ENCODE results near the gene ZNF425. TPM values are rescaled to one million over a fixed set of nuclear protein-coding genes. Genes with fewer than 3 reads are reported as not detected.
A peak's percentile ranks its signal among the peaks of the same experiment; 100 is the strongest.
"Not testable (repeated sequence)": the region's sequence is repeated elsewhere in the genome, so short reads cannot be mapped to it uniquely, and the experiment has no call there.

Gene ZNF425
- total and polyA plus RNA-seq, 7 donors, result 0.66 to 2.5 (median 1.7) TPM

DNA sequence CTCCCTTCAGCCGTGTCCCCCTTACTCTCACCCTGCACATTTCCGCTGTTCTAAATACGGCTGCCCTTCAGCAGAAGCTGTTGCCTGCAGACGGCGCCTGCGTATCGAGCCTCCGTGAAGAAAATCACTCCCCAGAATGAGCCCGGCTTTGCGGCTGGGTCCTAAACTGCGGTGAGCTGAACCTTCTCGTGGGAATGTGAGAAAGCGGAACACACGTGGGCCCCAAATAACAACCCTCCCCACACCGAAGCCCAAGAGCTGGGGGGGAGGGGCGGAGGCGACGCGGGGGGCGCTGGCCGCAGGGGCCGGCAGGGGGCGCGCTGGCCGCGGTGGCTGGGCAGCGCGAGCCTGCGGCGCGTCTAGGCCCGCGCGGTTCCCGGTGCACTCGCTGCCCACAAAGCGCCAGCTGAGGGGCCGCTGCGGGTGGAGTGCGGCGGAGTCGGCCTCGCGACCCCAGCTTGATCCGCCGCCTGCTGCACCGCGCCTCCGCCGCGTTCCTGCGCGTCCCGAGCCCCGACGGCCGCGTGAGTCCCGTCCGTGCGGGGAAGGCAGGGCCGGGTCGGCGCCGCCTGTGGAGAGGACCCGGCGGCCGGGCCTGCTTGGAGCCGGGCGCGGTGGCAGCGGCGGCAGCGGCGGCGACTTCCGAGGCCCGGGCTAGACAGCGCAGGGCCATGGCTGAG is 21.1 kb upstream of the ZNF425 start, which contains the start of gene ZNF398:
TSS of gene ZNF398 (plus strand) at position 382 of the 680 bp plus-strand sequence. CDS start at position 672, 290 bp downstream.
- peak within 1 kb of the TSS; percentile 94 for H3K27ac ChIP-seq
- intact Hi-C loops (cut with DNase I), result loop anchor here in 1 of 2 donors (2.0 kb wide), 1 partner anchor 18 kb away; no protein-coding TSS in a partner anchor
- H3K36me3 ChIP-seq (ENCODE audit: insufficient read depth in 1 of 2, low read depth in 1 of 2), result no peaks in the 10 kb centered on the region
- DNase-seq, result peak; percentile 81 to 89
- peak within 1 kb of the TSS; percentile 98 for H3K4me3 ChIP-seq
- TF ChIP-seq, protein P1, sequence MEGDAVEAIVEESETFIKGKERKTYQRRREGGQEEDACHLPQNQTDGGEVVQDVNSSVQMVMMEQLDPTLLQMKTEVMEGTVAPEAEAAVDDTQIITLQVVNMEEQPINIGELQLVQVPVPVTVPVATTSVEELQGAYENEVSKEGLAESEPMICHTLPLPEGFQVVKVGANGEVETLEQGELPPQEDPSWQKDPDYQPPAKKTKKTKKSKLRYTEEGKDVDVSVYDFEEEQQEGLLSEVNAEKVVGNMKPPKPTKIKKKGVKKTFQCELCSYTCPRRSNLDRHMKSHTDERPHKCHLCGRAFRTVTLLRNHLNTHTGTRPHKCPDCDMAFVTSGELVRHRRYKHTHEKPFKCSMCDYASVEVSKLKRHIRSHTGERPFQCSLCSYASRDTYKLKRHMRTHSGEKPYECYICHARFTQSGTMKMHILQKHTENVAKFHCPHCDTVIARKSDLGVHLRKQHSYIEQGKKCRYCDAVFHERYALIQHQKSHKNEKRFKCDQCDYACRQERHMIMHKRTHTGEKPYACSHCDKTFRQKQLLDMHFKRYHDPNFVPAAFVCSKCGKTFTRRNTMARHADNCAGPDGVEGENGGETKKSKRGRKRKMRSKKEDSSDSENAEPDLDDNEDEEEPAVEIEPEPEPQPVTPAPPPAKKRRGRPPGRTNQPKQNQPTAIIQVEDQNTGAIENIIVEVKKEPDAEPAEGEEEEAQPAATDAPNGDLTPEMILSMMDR (IDR thresholded peaks at IDR 0.05), result peak; percentile 92
- H3K9me3 ChIP-seq, result no peaks in the 10 kb centered on the region
- H3K4me1 ChIP-seq, result peaks cover 21% of the 10 kb centered on the region
- 0 to 1% (median 0%) methylated on average over 38 to 79 of the region's 79 CpGs for WGBS, 3 donors
- ATAC-seq, result peak; percentile 89 to 94 (median 92)
- H3K27me3 ChIP-seq (ENCODE audit: insufficient read depth in 3 of 3, low read length in 2 of 3), result no peaks in the 10 kb centered on the region

DNA sequence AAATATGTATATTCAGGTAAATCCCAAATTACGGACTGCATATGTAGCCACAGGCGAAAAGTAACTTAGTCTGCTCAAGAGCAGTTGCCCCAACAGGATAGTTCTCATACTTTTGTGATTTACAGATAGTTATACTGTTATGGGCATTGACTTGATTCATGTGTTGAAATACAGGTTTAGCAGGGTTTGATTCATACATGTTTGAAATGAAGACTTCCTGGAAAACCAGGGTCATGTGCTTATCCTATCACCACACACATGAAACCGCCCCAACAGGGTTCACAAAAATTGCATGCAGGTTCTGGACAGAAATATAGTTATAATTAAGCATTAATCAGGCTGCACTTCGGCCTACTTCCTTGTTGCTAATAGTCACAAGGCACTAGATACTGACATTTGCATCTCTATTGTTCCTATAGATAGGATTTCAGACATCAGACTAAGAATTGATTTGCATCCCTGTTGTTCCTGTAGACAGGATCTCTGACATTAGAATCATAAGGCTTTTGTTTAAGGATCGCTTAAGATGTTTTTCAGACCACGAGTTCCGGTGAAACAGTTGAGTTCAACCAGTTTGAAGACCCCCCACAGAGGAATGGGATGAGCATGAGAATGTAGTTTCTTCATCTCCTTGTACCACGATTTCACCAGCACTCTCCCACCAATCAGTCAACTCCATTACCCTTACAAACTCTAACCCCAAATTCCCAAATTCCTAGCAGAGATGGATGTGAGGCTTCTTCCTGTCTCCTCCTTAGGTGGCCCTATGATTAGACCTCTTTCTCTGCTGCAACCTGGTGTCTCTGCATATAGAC is 19.1 kb upstream of the ZNF425 start:
- 87 to 92% (median 88%) methylated on average over 8 of the region's 8 CpGs for WGBS, 3 donors
- intact Hi-C loops (cut with DNase I), result no loop called here
- Histone ChIP-seq H3K27me3 (ENCODE audit: insufficient read depth in 3 of 3, low read length in 2 of 3) (no peaks in the 10 kb centered on the region), H3K27ac (no peak overlapping the region), H3K4me3 (no peak overlapping the region), H3K9me3 (no peaks in the 10 kb centered on the region), H3K4me1 (peaks cover 18% of the 10 kb centered on the region), H3K36me3 (ENCODE audit: insufficient read depth in 1 of 2, low read depth in 1 of 2) (no peaks in the 10 kb centered on the region)
- DNase-seq, result no peak
- no peak for ATAC-seq
- TF ChIP-seq, protein P1 (IDR thresholded peaks at IDR 0.05), result no peak

DNA sequence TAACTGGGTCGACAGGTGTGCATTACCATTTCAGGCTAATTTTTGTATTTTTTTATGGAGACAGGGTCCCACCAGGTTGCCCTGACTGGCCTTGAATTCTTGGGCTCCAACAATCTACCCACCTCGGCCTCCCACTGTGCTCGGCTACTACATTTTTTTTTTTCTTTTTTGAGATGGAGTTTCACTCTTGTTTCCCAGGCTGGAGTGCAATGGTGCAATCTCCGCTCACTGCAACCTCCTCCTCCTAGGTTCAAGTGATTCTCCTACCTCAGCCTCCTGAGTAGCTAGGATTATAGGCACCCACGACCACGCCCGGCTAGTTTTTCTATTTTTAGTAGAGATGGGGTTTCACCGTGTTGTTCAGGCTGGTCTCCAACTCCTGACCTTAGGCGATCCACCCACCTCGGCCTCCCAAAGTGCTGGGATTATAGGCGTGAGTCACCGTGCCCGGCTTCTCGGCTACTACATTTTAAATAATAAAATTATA is 18.4 kb upstream of the ZNF425 start:
- DNase-seq; H3K4me3 ChIP-seq; H3K27ac ChIP-seq; H3K27me3 ChIP-seq (ENCODE audit: insufficient read depth in 3 of 3, low read length in 2 of 3); ATAC-seq; intact Hi-C loops (cut with DNase I); H3K36me3 ChIP-seq (ENCODE audit: insufficient read depth in 1 of 2, low read depth in 1 of 2); H3K9me3 ChIP-seq: not testable (repeated sequence)
- H3K4me1 ChIP-seq, result peaks cover 10% of the 10 kb centered on the region
- 45 to 67% (median 55%) methylated on average over 14 of the region's 14 CpGs for WGBS, 3 donors

DNA sequence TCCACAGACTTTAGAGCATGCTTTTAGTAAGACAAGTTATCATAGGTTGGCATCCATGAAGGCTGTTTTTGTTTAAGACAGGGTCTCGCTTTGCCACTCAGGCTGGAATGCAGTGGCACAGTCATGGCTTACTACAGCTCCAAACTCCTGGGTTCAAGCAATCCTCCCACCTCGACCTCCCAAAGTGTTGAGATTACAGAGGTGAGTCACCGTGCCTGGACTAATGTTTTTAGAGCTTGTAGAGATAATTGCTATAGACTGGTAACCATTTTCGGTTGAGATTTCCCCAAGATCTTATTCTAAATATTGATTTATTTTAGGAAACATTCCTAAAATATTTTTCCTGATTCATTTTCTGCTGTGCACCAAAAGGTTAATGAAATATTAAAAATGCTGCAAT is 15.8 kb upstream of the ZNF425 start:
- H3K27me3 ChIP-seq (ENCODE audit: insufficient read depth in 3 of 3, low read length in 2 of 3), result no peaks in the 10 kb centered on the region
- DNase-seq (no peak), ATAC-seq (no peak)
- WGBS, 3 donors, result 91 to 97% (median 93%) methylated on average over 4 of the region's 4 CpGs
- intact Hi-C loops (cut with DNase I), result no loop called here
- TF ChIP-seq, protein P1 (IDR thresholded peaks at IDR 0.05), result no peak
- H3K4me1 ChIP-seq, result no peaks in the 10 kb centered on the region
- H3K9me3 ChIP-seq, result no peaks in the 10 kb centered on the region
- no peak overlapping the region for H3K27ac ChIP-seq
- H3K4me3 ChIP-seq, result no peak overlapping the region
- H3K36me3 ChIP-seq (ENCODE audit: insufficient read depth in 1 of 2, low read depth in 1 of 2), result no peaks in the 10 kb centered on the region

DNA sequence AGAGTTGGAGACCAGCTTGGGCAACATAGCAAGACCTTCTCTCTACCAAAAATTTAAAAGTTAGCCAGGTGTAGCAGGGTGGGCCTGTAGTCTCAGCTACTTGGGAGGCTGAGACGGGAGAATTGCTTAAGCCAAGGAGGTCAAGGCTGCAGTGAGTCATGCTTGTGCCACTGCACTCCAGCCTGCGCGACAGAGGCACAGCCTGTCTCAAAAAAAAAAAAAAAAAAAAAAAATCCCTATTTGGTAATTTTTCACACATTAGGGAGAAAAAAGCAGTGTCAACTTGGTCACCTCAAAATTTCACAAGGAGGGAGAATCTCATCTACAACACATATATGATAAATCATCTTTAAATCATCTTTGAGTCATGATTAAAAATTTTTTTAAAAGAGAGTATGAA is 14.7 kb upstream of the ZNF425 start:
- H3K27me3 ChIP-seq (ENCODE audit: insufficient read depth in 3 of 3, low read length in 2 of 3), result no peaks in the 10 kb centered on the region
- H3K9me3 ChIP-seq, result no peaks in the 10 kb centered on the region
- intact Hi-C loops (cut with DNase I), result no loop called here
- H3K4me3 ChIP-seq, result no peak overlapping the region
- 82 to 93% (median 91%) methylated on average over 3 of the region's 3 CpGs for WGBS, 3 donors
- no peak for ATAC-seq
- no peak overlapping the region for H3K27ac ChIP-seq
- no peak for DNase-seq
- no peaks in the 10 kb centered on the region for H3K4me1 ChIP-seq
- H3K36me3 ChIP-seq (ENCODE audit: insufficient read depth in 1 of 2, low read depth in 1 of 2), result no peaks in the 10 kb centered on the region
- TF ChIP-seq, protein P1 (IDR thresholded peaks at IDR 0.05), result no peak

Measured in psoas muscle (tissue), 8 donors.